GM12873 (cell line): ENCODE data around the gene P2RY6.
A peak's percentile ranks its signal among the peaks of the same experiment; 100 is the strongest.

Experiments
- CTCF ChIP-seq: IDR thresholded peaks from 2 replicates; pipeline ENCODE4 v1.5.1; 2012; ENCODE audit warnings: low read depth, mild to moderate bottlenecking, moderate library complexity, low read length, control low read depth; ENCODE audit not compliant: insufficient read depth; ENCODE audit errors: missing control alignments

Gene P2RY6

GRCh38 chr11:73299751-73300150 lies 27.6 kb downstream of the P2RY6 start:
- TF ChIP-seq CTCF: no peak

GRCh38 chr11:73306069-73306841 lies 34.1 kb downstream of the P2RY6 start:
- peak; percentile 10 for TF ChIP-seq CTCF

- TF ChIP-seq CTCF: no peak
Observed at GRCh38 chr11:73306977-73307322, 34.8 kb downstream of the P2RY6 start.

- peak; percentile 81 for TF ChIP-seq CTCF
Observed at GRCh38 chr11:73307323-73308002, 35.3 kb downstream of the P2RY6 start.

GRCh38 chr11:73308003-73308960 lies 36.1 kb downstream of the P2RY6 start, which contains the start of gene ARHGEF17:
ARHGEF17 (plus strand) TSS chr11:73308276; CDS start chr11:73308639, 363 bp downstream.
- no peak for TF ChIP-seq CTCF

GRCh38 chr11:73308961-73309919 lies 37.1 kb downstream of the P2RY6 start:
- TF ChIP-seq CTCF: no peak
